Adrenal gland (tissue), 5 donors: ENCODE measurements around the gene ADAMTSL1.

Experiments used
- POLR2A ChIP-seq, 2 donors: fragments of 450-650 bp; IDR thresholded peaks; one replicate each; pipeline ENCODE4 v1.6.1; 2017; ENCODE audit warnings: antibody characterized with exemption in 2 of 2, mild to moderate bottlenecking in 2 of 2, moderate library complexity in 1 of 2
- TF ChIP-seq, protein P1 (sequence below), 6 experiments: fragments of 450-650 bp in 4 of 6; fragments of 200-600 bp in 2 of 6; sonication (generic) in 1 of 6; IDR thresholded peaks; 1 replicate in 5 of 6; 2 replicates in 1 of 6; pipeline versions ENCODE4 v1.5.1 to v1.8.0; 2016 to 2021; ENCODE audit warnings: antibody characterized with exemption in 6 of 6, mild to moderate bottlenecking in 2 of 6, moderate library complexity in 1 of 6
- donor health status: DM: no; HTN: no; CAD: no.

DNA sequence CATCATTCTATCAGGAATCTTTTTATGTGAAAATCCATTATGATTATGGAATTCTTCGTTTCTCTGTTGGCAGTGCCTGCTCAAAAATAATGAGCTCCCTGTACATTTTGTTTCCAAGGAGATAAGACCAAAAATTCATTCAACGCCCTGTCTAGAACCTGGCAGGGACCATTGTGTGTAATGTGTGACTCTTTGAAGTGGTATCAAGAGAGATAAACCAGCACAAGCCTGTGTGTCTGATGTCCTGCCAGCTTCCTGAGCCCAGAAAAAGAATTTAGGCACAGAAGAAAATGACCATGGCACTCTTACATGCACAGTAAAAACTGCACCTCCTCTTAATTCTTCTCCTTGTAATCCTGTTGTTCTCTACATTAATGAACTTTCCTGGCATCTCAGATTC, 381.7 kb downstream of the ADAMTSL1 start:
- TF ChIP-seq, protein P1, sequence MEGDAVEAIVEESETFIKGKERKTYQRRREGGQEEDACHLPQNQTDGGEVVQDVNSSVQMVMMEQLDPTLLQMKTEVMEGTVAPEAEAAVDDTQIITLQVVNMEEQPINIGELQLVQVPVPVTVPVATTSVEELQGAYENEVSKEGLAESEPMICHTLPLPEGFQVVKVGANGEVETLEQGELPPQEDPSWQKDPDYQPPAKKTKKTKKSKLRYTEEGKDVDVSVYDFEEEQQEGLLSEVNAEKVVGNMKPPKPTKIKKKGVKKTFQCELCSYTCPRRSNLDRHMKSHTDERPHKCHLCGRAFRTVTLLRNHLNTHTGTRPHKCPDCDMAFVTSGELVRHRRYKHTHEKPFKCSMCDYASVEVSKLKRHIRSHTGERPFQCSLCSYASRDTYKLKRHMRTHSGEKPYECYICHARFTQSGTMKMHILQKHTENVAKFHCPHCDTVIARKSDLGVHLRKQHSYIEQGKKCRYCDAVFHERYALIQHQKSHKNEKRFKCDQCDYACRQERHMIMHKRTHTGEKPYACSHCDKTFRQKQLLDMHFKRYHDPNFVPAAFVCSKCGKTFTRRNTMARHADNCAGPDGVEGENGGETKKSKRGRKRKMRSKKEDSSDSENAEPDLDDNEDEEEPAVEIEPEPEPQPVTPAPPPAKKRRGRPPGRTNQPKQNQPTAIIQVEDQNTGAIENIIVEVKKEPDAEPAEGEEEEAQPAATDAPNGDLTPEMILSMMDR (IDR thresholded peaks at IDR 0.05): no peak
- TF ChIP-seq POLR2A (IDR thresholded peaks at IDR 0.05): no peak
